ENCODE data around the gene HES6. TPM values are rescaled to one million over a fixed set of nuclear protein-coding genes. Genes with fewer than 3 reads are reported as not detected.
"Not testable (repeated sequence)": the region's sequence is repeated elsewhere in the genome, so short reads cannot be mapped to it uniquely, and the experiment has no call there.

HES6 gene
- total RNA-seq, 1 donor from 2014 or later: 67.7 TPM

- FAIRE-seq (no peak), DNase-seq (ENCODE audit: low spot score in 2 of 2) (no peak)
These were observed 34.5 kb upstream of the HES6 start for GRCh38 chr2:238274152-238274865.

GRCh38 chr2:238273433-238273832, 33.6 kb upstream of the HES6 start:
- not testable (repeated sequence) for DNase-seq (ENCODE audit: low spot score in 2 of 2); FAIRE-seq

GRCh38 chr2:238272156-238272555, 32.3 kb upstream of the HES6 start:
- FAIRE-seq (no peak), DNase-seq (ENCODE audit: low spot score in 2 of 2) (no peak)

DNA sequence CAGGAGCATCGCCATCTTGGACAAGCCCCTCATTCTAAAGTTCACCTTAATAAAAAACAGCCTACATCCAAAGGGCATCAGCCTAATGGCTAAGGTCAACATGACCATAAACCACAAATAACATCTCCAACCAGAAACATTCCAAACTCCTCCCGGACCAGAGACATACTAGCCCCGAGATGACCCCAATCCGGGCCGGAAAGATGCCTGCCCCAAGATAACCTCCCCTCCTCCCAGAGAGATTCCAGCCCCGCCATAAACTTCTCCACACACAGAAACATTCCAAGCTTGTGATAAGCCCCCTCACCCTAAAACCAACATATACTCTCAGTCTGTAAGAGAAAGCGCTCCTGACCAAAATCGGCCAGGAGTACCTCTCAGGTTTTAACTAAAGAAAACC, 31.8 kb upstream of the HES6 start:
- FAIRE-seq; DNase-seq (ENCODE audit: low spot score in 2 of 2): not testable (repeated sequence)

GRCh38 chr2:238271061-238271554, 31.3 kb upstream of the HES6 start:
- DNase-seq (ENCODE audit: low spot score in 2 of 2): no peak
- no peak for FAIRE-seq

GRCh38 chr2:238270606-238271005, 30.8 kb upstream of the HES6 start:
- no peak for FAIRE-seq
- no peak for DNase-seq (ENCODE audit: low spot score in 2 of 2)

DNA sequence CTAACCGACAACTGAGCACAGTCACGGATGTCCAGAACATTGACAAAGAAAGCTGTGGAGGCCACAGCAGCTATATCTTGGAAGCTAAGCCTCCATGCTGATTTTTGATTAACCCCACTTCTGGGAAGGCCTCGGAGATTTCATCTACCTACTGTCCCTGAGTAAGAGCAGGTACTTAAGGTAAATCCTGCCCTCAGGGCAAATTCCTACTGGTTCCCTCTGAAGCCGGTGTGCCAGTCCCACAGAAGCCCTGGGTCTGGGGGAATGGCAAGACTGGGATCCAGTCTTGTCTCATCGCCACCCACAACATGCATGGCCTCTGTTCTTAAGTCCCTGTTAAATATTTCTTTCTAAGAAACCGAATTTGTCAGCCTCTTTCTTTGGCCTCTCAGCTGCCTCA, 29.9 kb upstream of the HES6 start:
- DNase-seq (ENCODE audit: low spot score in 2 of 2): no peak
- FAIRE-seq: no peak

- DNase-seq (ENCODE audit: low spot score in 2 of 2) (no peak), FAIRE-seq (no peak)
These were observed 28.2 kb upstream of the HES6 start for GRCh38 chr2:238267884-238268680.

GRCh38 chr2:238267341-238267710, 27.5 kb upstream of the HES6 start:
- no peak for FAIRE-seq
- DNase-seq (ENCODE audit: low spot score in 2 of 2): no peak

DNA sequence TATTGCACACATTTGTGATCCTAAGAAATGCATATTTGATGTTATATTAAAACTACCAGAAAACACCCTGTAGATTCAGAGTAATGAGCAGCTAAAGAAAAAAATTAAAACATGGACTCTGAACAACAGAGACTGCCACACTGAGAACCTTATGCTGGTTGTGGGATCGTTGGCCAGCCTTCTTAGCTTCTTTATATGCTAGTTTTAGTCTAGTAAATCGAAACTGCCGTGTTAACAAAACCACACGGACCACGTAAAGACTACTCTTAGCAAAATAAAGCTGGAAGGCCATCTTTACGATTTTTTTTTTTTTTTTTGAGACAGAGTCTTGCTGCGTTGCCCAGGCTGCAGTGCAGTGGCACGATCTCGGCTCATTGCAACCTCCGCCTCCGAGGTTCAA, 25.8 kb upstream of the HES6 start:
- FAIRE-seq: no peak

DNA sequence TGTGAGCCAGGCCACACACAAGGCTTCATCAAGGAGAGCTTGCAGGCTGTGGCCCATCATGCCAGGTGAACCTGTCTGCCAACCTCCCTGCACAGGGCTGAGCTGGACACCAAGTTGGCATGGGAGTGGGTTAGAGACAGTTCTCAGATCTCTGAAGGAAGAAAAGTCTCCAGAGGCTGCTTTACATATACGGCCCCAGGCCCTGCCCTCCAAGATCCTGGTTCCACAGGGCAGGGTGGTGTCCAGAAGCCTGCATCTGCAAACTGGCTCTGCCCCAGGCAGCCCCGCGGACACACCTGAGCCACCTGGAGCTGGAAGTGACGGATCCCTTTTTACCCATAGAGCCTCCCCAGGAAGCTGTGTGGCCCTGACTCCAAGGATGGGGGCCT, 24.2 kb upstream of the HES6 start:
- no peak for FAIRE-seq
- DNase-seq (ENCODE audit: low spot score in 2 of 2): no peak

More for the DNA sequence above, 25.8 kb upstream of the HES6 start:
- no peak for DNase-seq (ENCODE audit: low spot score in 2 of 2)

GRCh38 chr2:238263204-238264071, 23.6 kb upstream of the HES6 start:
- DNase-seq (ENCODE audit: low spot score in 2 of 2) (peak; percentile 78 to 90), FAIRE-seq (no peak)

DNA sequence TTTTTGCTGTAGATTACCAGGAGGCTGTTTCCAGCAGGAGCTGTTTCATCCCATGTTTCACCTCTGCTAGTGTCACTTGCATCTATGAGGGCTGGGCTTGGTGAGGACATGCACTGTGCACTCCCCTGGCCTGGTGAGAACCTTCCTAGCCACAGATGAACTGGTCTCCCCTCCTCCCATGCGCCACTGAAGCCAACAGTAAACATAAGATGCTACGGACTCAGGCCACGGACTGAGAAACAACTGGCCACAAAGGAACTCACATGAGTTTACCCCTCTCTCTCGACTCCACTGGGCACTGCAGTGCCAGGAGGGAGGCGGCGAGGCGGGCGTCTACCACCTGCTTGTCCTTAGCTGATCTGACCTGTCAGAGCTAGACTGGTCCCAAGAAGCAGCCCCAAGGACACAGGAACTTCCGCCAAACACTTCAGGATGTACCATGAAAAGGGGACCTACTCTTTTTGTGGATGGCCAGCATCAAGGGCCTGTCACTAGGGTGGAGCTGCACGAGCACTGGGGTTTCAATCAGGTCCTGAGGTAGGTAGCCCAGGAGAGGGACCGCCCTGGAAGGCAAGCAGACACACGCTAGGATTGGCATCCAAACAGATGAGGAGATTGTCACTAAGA, 22.8 kb upstream of the HES6 start:
- DNase-seq (ENCODE audit: low spot score in 2 of 2) (no peak), FAIRE-seq (no peak)

GRCh38 chr2:238261718-238262375, 22.0 kb upstream of the HES6 start:
- no peak for DNase-seq (ENCODE audit: low spot score in 2 of 2)

GRCh38 chr2:238260883-238261282, 21.0 kb upstream of the HES6 start:
- no peak for FAIRE-seq

More at GRCh38 chr2:238261718-238262375, 22.0 kb upstream of the HES6 start:
- FAIRE-seq: no peak

GRCh38 chr2:238259061-238260020, 19.5 kb upstream of the HES6 start:
- no peak for FAIRE-seq
- DNase-seq (ENCODE audit: low spot score in 2 of 2): no peak

More at GRCh38 chr2:238260883-238261282, 21.0 kb upstream of the HES6 start:
- DNase-seq (ENCODE audit: low spot score in 2 of 2): no peak

DNA sequence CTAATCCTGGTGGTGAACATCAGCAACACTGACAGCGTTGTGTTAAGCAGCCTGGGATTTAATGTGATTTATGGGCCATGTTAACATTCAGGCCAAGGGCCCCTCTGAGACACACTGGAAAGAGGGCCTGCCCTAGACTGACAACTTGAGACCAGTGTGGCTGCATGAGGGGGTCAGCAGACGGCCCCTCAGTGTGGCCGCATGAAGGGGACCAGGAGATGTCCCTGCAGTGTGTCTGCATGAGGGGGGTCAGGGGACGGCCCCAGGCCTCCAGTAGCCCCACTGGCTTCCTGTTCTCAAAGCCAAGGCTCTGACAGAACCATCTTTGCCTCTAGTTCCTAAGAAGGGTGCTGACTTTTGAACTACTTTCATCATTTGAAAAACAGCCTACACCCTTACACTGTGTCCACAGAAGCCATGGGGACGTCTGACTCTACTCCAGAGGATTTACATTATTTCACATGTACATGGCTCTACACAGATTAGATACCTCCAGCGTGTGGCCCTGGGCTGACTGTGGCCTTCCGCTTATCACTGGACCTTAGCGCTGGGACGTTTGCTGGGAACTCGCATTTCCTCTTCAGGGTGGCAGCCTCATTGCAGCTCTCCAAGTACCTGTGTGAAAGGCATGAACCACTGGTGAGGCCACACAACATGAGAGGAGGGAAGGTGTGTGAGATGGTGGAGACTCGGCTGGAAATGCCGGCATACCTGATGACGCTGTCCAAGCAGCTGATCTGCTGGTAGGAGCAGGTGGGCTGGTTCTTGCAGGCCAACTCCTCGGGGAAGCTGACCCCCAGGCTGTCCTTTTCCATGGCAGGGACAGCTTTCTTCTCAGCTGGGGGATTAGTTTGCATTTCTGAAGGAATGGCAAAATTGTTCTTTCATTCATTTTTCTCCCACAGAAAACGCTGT, 18.2 kb upstream of the HES6 start:
- FAIRE-seq (no peak), DNase-seq (ENCODE audit: low spot score in 2 of 2) (no peak)
